IMR-90 (cell line): ENCODE results near the gene NELL1. TPM values are rescaled to one million over a fixed set of nuclear protein-coding genes. Genes with fewer than 3 reads are reported as not detected.

ENCODE experiments used
- ATAC-seq: fragments of 200-7000 bp; cut with Tn5 transposase; 2 replicates; pipeline ENCODE4 v1.9.1; 2020; ENCODE audit warnings: low read depth, mild to moderate bottlenecking, moderate library complexity
- BruUV-seq: library from RNA; stranded (reverse); fragments of 400-500 nt; replicated peaks from 2 replicates; lab custom pipeline; 2021; lab: Mats Ljungman, UMichigan
- CTCF ChIA-PET: fragments of 300-600 bp; formaldehyde crosslinking; extraction: SDS; loops from one replicate; lab custom pipeline; 2021; ENCODE audit warnings: antibody characterized with exemption; lab: Yijun Ruan, JAX
- POLR2A ChIA-PET: fragments of 300-600 bp; sonication (Branson Sonifier 250); formaldehyde crosslinking; loops from one replicate; lab custom pipeline; 2022; ENCODE audit warnings: antibody characterized with exemption; ENCODE audit not compliant: unreplicated experiment; lab: Charles Lee
- DNase-seq: peaks from one replicate; pipeline ENCODE4 v3.0.0; 2013
- H2AFZ ChIP-seq: replicated peaks from 2 replicates; pipeline ENCODE3; 2013; ENCODE audit warnings: low read length, mild to moderate bottlenecking; ENCODE audit not compliant: poor library complexity
- H2AK5ac ChIP-seq: 2 replicates; pipeline ENCODE4 v1.6.1; 2013; ENCODE audit warnings: low read depth, low read length, inconsistent platforms
- H2AK9ac ChIP-seq: replicated peaks from 2 replicates; pipeline ENCODE3; 2013; ENCODE audit warnings: mild to moderate bottlenecking, low read depth, low read length, moderate library complexity; ENCODE audit not compliant: poor library complexity
- H2BK120ac ChIP-seq: 2 replicates; pipeline ENCODE4 v1.6.1; 2013; ENCODE audit warnings: low read depth, low read length, inconsistent platforms
- H2BK15ac ChIP-seq: 3 replicates; pipeline ENCODE4 v1.6.1; 2013; ENCODE audit warnings: low read depth, low read length, inconsistent platforms
- H2BK20ac ChIP-seq: 2 replicates; pipeline ENCODE4 v1.6.1; 2013; ENCODE audit warnings: low read depth, mild to moderate bottlenecking, inconsistent platforms, low read length, moderate library complexity
- H2BK5ac ChIP-seq: 2 replicates; pipeline ENCODE4 v1.6.1; 2013; ENCODE audit warnings: mild to moderate bottlenecking, low read depth, low read length, inconsistent platforms; ENCODE audit not compliant: poor library complexity, severe bottlenecking
- H3K14ac ChIP-seq: replicated peaks from 2 replicates; pipeline ENCODE4 v1.6.1; 2013; ENCODE audit warnings: low read depth, low read length, inconsistent platforms
- H3K18ac ChIP-seq: 2 replicates; pipeline ENCODE4 v1.6.1; 2013; ENCODE audit warnings: low read depth, low read length, control low read depth
- H3K23ac ChIP-seq: 2 replicates; pipeline ENCODE4 v1.6.1; 2013; ENCODE audit warnings: low read depth, low read length, inconsistent platforms
- H3K27ac ChIP-seq: 2 replicates; pipeline ENCODE4 v1.5.1; 2013; ENCODE audit warnings: mild to moderate bottlenecking, control low read depth, low read length; ENCODE audit not compliant: insufficient read depth
- H3K27me3 ChIP-seq: 2 replicates; pipeline ENCODE4 v1.6.1; 2013; ENCODE audit warnings: low read length; ENCODE audit not compliant: control insufficient read depth, insufficient read depth
- H3K36me3 ChIP-seq: 2 replicates; pipeline ENCODE4 v1.6.1; 2013; ENCODE audit warnings: low read length, mixed read lengths; ENCODE audit not compliant: control insufficient read depth, insufficient read depth
- H3K4ac ChIP-seq: 2 replicates; pipeline ENCODE4 v1.6.1; 2013; ENCODE audit warnings: low read depth, low read length, inconsistent platforms
- H3K4me1 ChIP-seq: 2 replicates; pipeline ENCODE4 v1.6.1; 2013; ENCODE audit warnings: low read length, mixed read lengths; ENCODE audit not compliant: control insufficient read depth, insufficient read depth
- H3K4me2 ChIP-seq: 2 replicates; pipeline ENCODE4 v1.6.1; 2013; ENCODE audit warnings: low read depth, mild to moderate bottlenecking, control low read depth, low read length, moderate library complexity
- H3K4me3 ChIP-seq: 2 replicates; pipeline ENCODE4 v1.5.1; 2013; ENCODE audit warnings: low read depth, mild to moderate bottlenecking, control low read depth, low read length, moderate library complexity; ENCODE audit not compliant: insufficient read depth
- H3K56ac ChIP-seq: 2 replicates; pipeline ENCODE4 v1.6.1; 2013; ENCODE audit warnings: low read length, inconsistent platforms; ENCODE audit not compliant: insufficient read depth; ENCODE audit errors: extremely low read depth
- H3K79me1 ChIP-seq, 2 experiments: 2 replicates each; pipeline ENCODE4 v1.6.1; 2013; ENCODE audit warnings: low read length in 2 of 2, inconsistent platforms in 1 of 2, low read depth in 1 of 2
- H3K9ac ChIP-seq: 2 replicates; pipeline ENCODE4 v1.6.1; 2013; ENCODE audit warnings: low read depth, low read length, control low read depth
- H3K9me1 ChIP-seq: 2 replicates; pipeline ENCODE4 v1.6.1; 2013; ENCODE audit warnings: low read length, inconsistent platforms; ENCODE audit not compliant: insufficient read depth
- H3K9me3 ChIP-seq: 2 replicates; pipeline ENCODE4 v1.6.1; 2013; ENCODE audit warnings: low read length; ENCODE audit not compliant: control insufficient read depth, insufficient read depth
- H4K20me1 ChIP-seq: 2 replicates; pipeline ENCODE4 v1.6.1; 2013; ENCODE audit warnings: low read length, inconsistent platforms; ENCODE audit not compliant: insufficient read depth
- H4K5ac ChIP-seq: 2 replicates; pipeline ENCODE4 v1.6.1; 2013; ENCODE audit warnings: mild to moderate bottlenecking, low read depth, low read length, control low read depth
- H4K8ac ChIP-seq, 2 experiments: 2 replicates each; pipeline ENCODE4 v1.6.1; 2013; ENCODE audit warnings: low read depth in 2 of 2, low read length in 2 of 2, control low read depth in 1 of 2, inconsistent platforms in 1 of 2
- H4K91ac ChIP-seq: 2 replicates; pipeline ENCODE4 v1.6.1; 2013; ENCODE audit warnings: low read depth, low read length, inconsistent platforms; ENCODE audit not compliant: insufficient read depth
- CEBPB ChIP-seq: IDR thresholded peaks from 2 replicates; pipeline ENCODE4 v1.6.1; 2012; ENCODE audit warnings: low read depth, low read length, improper control_type of control experiment
- CHD1 ChIP-seq: IDR thresholded peaks from 2 replicates; pipeline ENCODE4 v1.6.1; 2012; ENCODE audit warnings: low read depth, low read length, improper control_type of control experiment
- FOS ChIP-seq: fragments of 150-350 bp; IDR thresholded peaks from 2 replicates; pipeline ENCODE4 v1.6.1; 2016; ENCODE audit warnings: low read depth, low read length
- MAFK ChIP-seq: IDR thresholded peaks from 2 replicates; pipeline ENCODE4 v1.6.1; 2012; ENCODE audit warnings: low read depth, low read length, improper control_type of control experiment
- MAZ ChIP-seq: IDR thresholded peaks from 2 replicates; pipeline ENCODE4 v1.6.1; 2012; ENCODE audit warnings: low read depth, mild to moderate bottlenecking, low read length, improper control_type of control experiment, moderate library complexity, borderline replicate concordance
- MXI1 ChIP-seq: IDR thresholded peaks from 2 replicates; pipeline ENCODE4 v1.6.1; 2012; ENCODE audit warnings: low read depth, mild to moderate bottlenecking, low read length, moderate library complexity, borderline replicate concordance
- NFE2L2 ChIP-seq: fragments of 150-350 bp; IDR thresholded peaks from 2 replicates; pipeline ENCODE4 v1.6.1; 2016; ENCODE audit warnings: low read depth, mild to moderate bottlenecking, low read length
- RAD21 ChIP-seq: IDR thresholded peaks from 2 replicates; pipeline ENCODE4 v1.6.1; 2012; ENCODE audit warnings: low read length, improper control_type of control experiment
- WGBS, 2 experiments: methylation state at CpG; one replicate each; pipeline versions ENCODE4 v1.1.5 to v1.1.7; 2013; ENCODE audit warnings: missing lambda C conversion rate in 2 of 2; ENCODE audit not compliant: insufficient read length in 1 of 2; ENCODE audit errors: extremely low coverage in 2 of 2; 5-methylcytosine and 5-hydroxymethylcytosine counted together
- dilution Hi-C: fragments of 300-500 bp; cut with HindIII; formaldehyde crosslinking; loops from one replicate; pipeline ENCODE4 v1.14.3; 2018; ENCODE audit warnings: low sequenced_read_pairs; ENCODE audit not compliant: unreplicated experiment
- in situ Hi-C: fragments of 300-500 bp; cut with MboI; formaldehyde crosslinking; loops from 3 replicates; pipeline ENCODE4 v1.14.3; 2019; ENCODE audit warnings: low sequenced_read_pairs, inconsistent platforms, mixed read lengths
- intact Hi-C: fragments of 100-400 bp; cut with micrococcal nuclease; formaldehyde crosslinking; loops from 2 replicates; pipeline ENCODE4 v1.10.0; 2022
- polyA plus RNA-seq, 3 experiments: library from polyadenylated mRNA; depleted of rRNA; stranded (reverse); fragments of >200 nt; gene quantifications; 2 replicates each; pipeline ENCODE4 v1.2.3, GENCODE V29; 2012; ENCODE audit warnings: low replicate concordance in 1 of 3
- total RNA-seq: library from RNA; depleted of rRNA; stranded (reverse); fragments of >200 nt; gene quantifications from 2 replicates; pipeline ENCODE4 v1.2.3, GENCODE V29; 2012
- TF ChIP-seq, protein P1 (sequence below): conservative IDR thresholded peaks from 2 replicates; pipeline ENCODE4 v1.5.1; 2012; ENCODE audit warnings: mild to moderate bottlenecking, low read depth, low read length, improper control_type of control experiment
- TF ChIP-seq, protein P2 (sequence below): fragments of 150-350 bp; IDR thresholded peaks from 2 replicates; pipeline ENCODE4 v1.6.1; 2016; ENCODE audit warnings: low read depth, mild to moderate bottlenecking, low read length, moderate library complexity, borderline replicate concordance
- TF ChIP-seq, protein P3 (sequence below): fragments of 150-350 bp; IDR thresholded peaks from 2 replicates; pipeline ENCODE4 v1.6.1; 2017; ENCODE audit warnings: mild to moderate bottlenecking, antibody characterized with exemption, low read length, low read depth

NELL1 gene
- total and polyA plus RNA-seq, 2 of the 4 experiments (the other 2 are of a cell fraction): not detected

DNA sequence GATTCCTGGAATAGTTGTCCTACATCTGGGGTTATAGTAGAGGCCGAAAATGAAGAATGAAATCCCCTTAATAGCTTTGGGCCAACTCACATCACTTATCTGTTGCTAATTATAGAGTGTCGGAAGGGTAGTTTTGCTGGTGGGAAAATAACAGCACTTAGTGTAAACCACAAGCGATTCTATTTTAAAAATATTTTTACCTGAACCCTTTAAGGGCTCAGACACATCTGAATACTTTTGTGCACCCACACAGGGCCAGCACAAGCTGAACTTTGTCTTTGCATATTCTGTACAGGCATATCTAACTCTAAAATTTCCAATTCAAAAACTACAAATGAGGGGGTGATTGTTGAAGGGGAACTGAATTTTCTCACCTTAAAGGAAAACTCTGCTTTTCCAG, 42.4 kb upstream of the NELL1 start:
- Histone ChIP-seq H4K8ac (no peak overlapping the region), H3K4ac (no peak overlapping the region), H2AFZ (no peak overlapping the region), H3K4me2 (no peak overlapping the region), H3K4me3 (no peak overlapping the region), H2AK5ac (no peak overlapping the region), H3K9ac (no peak overlapping the region), H3K9me1 (no peaks in the 10 kb centered on the region), H2BK20ac (no peak overlapping the region), H3K27ac (no peak overlapping the region), H2BK15ac (no peak overlapping the region), H3K14ac (no peak overlapping the region), H3K18ac (no peak overlapping the region), H3K4me1 (no peaks in the 10 kb centered on the region), H3K79me1 (no peaks in the 10 kb centered on the region), H3K36me3 (no peaks in the 10 kb centered on the region), H4K5ac (no peak overlapping the region), H3K27me3 (no peaks in the 10 kb centered on the region; the same call in 1 of the 2 replicates), H4K20me1 (no peaks in the 10 kb centered on the region), H3K9me3 (no peaks in the 10 kb centered on the region), H2BK5ac (no peak overlapping the region), H2AK9ac (no peak overlapping the region), H4K91ac (no peak overlapping the region), H2BK120ac (no peak overlapping the region), H3K23ac (no peak overlapping the region), H3K56ac (no peak overlapping the region)
- BruUV-seq: no TSS peak
- CTCF ChIA-PET: interaction anchor here (0.7 kb wide), 1 partner anchor 17 kb away, joined by 3 read pairs; no protein-coding TSS in a partner anchor
- no peak for ATAC-seq
- intact Hi-C loops: no loop called here
- in situ Hi-C loops: no loop called here
- no peak for DNase-seq
- dilution Hi-C loops: no loop called here
- no peak for TF ChIP-seq NFE2L2
- TF ChIP-seq, protein P1, sequence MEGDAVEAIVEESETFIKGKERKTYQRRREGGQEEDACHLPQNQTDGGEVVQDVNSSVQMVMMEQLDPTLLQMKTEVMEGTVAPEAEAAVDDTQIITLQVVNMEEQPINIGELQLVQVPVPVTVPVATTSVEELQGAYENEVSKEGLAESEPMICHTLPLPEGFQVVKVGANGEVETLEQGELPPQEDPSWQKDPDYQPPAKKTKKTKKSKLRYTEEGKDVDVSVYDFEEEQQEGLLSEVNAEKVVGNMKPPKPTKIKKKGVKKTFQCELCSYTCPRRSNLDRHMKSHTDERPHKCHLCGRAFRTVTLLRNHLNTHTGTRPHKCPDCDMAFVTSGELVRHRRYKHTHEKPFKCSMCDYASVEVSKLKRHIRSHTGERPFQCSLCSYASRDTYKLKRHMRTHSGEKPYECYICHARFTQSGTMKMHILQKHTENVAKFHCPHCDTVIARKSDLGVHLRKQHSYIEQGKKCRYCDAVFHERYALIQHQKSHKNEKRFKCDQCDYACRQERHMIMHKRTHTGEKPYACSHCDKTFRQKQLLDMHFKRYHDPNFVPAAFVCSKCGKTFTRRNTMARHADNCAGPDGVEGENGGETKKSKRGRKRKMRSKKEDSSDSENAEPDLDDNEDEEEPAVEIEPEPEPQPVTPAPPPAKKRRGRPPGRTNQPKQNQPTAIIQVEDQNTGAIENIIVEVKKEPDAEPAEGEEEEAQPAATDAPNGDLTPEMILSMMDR: no peak
- TF ChIP-seq MAFK: no peak
- TF ChIP-seq, protein P2, sequence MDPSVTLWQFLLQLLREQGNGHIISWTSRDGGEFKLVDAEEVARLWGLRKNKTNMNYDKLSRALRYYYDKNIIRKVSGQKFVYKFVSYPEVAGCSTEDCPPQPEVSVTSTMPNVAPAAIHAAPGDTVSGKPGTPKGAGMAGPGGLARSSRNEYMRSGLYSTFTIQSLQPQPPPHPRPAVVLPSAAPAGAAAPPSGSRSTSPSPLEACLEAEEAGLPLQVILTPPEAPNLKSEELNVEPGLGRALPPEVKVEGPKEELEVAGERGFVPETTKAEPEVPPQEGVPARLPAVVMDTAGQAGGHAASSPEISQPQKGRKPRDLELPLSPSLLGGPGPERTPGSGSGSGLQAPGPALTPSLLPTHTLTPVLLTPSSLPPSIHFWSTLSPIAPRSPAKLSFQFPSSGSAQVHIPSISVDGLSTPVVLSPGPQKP: no peak
- TF ChIP-seq MXI1: no peak
- TF ChIP-seq, protein P3, sequence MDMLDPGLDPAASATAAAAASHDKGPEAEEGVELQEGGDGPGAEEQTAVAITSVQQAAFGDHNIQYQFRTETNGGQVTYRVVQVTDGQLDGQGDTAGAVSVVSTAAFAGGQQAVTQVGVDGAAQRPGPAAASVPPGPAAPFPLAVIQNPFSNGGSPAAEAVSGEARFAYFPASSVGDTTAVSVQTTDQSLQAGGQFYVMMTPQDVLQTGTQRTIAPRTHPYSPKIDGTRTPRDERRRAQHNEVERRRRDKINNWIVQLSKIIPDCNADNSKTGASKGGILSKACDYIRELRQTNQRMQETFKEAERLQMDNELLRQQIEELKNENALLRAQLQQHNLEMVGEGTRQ: no peak
- TF ChIP-seq MAZ: no peak
- no peak for TF ChIP-seq CEBPB
- TF ChIP-seq CHD1: no peak
- TF ChIP-seq RAD21: no peak
- no peak for TF ChIP-seq FOS
- POLR2A ChIA-PET: no interaction called here
- no CpG with 5 or more reads among the region's 3 CpGs for WGBS, 2 experiments
